HepG2 (cell line): ENCODE results near the gene RB1. TPM values are rescaled to one million over a fixed set of nuclear protein-coding genes. Genes with fewer than 3 reads are reported as not detected.

Experiments
- CEBPB ChIP-seq: IDR thresholded peaks from 2 replicates; pipeline ENCODE4 v1.6.1; 2011; ENCODE audit warnings: low read depth, low read length, improper control_type of control experiment, borderline replicate concordance
- KLF11 ChIP-seq: IDR thresholded peaks from 2 replicates; pipeline ENCODE4 v1.6.1; 2016; ENCODE audit warnings: missing compliant biosample characterization
- MBD4 ChIP-seq: IDR thresholded peaks from 2 replicates; pipeline ENCODE4 v1.6.1; 2012; ENCODE audit warnings: low read length, inconsistent platforms, borderline replicate concordance
- NR2F1 ChIP-seq, 2 experiments: fragments of 450-650 bp in 1 of 2; formaldehyde crosslinking in 1 of 2; IDR thresholded peaks; 2 replicates each; pipeline versions ENCODE4 v1.5.0 to v1.6.1; 2016 to 2020; ENCODE audit warnings: mild to moderate bottlenecking in 1 of 2, missing compliant biosample characterization in 1 of 2, missing genetic modification reagents in 1 of 2, moderate library complexity in 1 of 2
- RAD21 ChIP-seq: fragments of 450-650 bp; formaldehyde crosslinking; IDR thresholded peaks from 2 replicates; pipeline ENCODE4 v1.5.0; 2020; ENCODE audit warnings: mild to moderate bottlenecking
- SP2 ChIP-seq: sonication (generic); formaldehyde crosslinking; IDR thresholded peaks from 2 replicates; pipeline ENCODE4 v1.5.1; 2020; ENCODE audit warnings: mild to moderate bottlenecking, missing genetic modification reagents
- TEF ChIP-seq: sonication (generic); formaldehyde crosslinking; IDR thresholded peaks from 2 replicates; pipeline ENCODE4 v1.5.0; 2020; ENCODE audit warnings: missing genetic modification reagents
- ZFP1 ChIP-seq: IDR thresholded peaks from 2 replicates; pipeline ENCODE4 v1.6.1; 2016
- ZNF20 ChIP-seq: sonication (generic); formaldehyde crosslinking; IDR thresholded peaks from 2 replicates; pipeline ENCODE4 v1.4.0; 2020; ENCODE audit warnings: mild to moderate bottlenecking, moderate library complexity, missing genetic modification reagents
- ZNF460 ChIP-seq: sonication (generic); formaldehyde crosslinking; IDR thresholded peaks from 2 replicates; pipeline ENCODE4 v1.5.1; 2020; ENCODE audit warnings: missing genetic modification reagents, mild to moderate bottlenecking, borderline replicate concordance
- ZNF556 ChIP-seq: sonication (generic); formaldehyde crosslinking; IDR thresholded peaks from 2 replicates; pipeline ENCODE4 v1.4.0; 2020; ENCODE audit warnings: mild to moderate bottlenecking, missing genetic modification reagents, borderline replicate concordance
- polyA plus RNA-seq, 8 experiments: library from polyadenylated mRNA; depleted of rRNA in 3 of 8; stranded (reverse) in 7 of 8; unstranded in 1 of 8; fragments of >200 nt; fragmentation: Illumina TruSeq in 4 of 8; extraction: Trizol in 4 of 8; gene quantifications; 2 replicates each; pipeline versions ENCODE4 v1.2.1 to v1.2.3, GENCODE V29; 2011 to 2016; ENCODE audit warnings: low read depth in 4 of 8, missing spikeins in 1 of 8, mixed read lengths in 1 of 8; ENCODE audit not compliant: insufficient read depth in 1 of 8
- total RNA-seq, 5 experiments: library from RNA; depleted of rRNA; stranded (reverse); fragments of >200 nt; fragmentation: Illumina TruSeq; extraction: Trizol; gene quantifications; 2 replicates each; pipeline ENCODE4 v1.2.3, GENCODE V29; 2016; ENCODE audit warnings: low read depth in 1 of 5
- TF ChIP-seq, protein P1 (sequence below): sonication (generic); formaldehyde crosslinking; IDR thresholded peaks from 2 replicates; pipeline ENCODE4 v1.8.0; 2022; ENCODE audit warnings: missing genetic modification reagents, mild to moderate bottlenecking, inconsistent platforms, borderline replicate concordance
- TF ChIP-seq, protein P2 (sequence below): sonication (generic); formaldehyde crosslinking; IDR thresholded peaks from 2 replicates; pipeline ENCODE4 v1.8.1; 2023; ENCODE audit warnings: missing genetic modification reagents, inconsistent platforms, borderline replicate concordance
- TF ChIP-seq, protein P3 (sequence below), 2 experiments: fragments of 450-650 bp in 1 of 2; sonication (generic) in 1 of 2; formaldehyde crosslinking in 1 of 2; IDR thresholded peaks; 2 replicates each; pipeline versions ENCODE4 v1.6.1 to v1.8.0; 2016 to 2022; ENCODE audit warnings: antibody characterized with exemption in 1 of 2, mild to moderate bottlenecking in 1 of 2, missing genetic modification reagents in 1 of 2

The RB1 gene
- total and polyA plus RNA-seq, 2 of the 13 experiments (the other 11 are each of a cell fraction or from before 2014, with no cell fraction given), result 15.6 to 23.7 TPM

DNA sequence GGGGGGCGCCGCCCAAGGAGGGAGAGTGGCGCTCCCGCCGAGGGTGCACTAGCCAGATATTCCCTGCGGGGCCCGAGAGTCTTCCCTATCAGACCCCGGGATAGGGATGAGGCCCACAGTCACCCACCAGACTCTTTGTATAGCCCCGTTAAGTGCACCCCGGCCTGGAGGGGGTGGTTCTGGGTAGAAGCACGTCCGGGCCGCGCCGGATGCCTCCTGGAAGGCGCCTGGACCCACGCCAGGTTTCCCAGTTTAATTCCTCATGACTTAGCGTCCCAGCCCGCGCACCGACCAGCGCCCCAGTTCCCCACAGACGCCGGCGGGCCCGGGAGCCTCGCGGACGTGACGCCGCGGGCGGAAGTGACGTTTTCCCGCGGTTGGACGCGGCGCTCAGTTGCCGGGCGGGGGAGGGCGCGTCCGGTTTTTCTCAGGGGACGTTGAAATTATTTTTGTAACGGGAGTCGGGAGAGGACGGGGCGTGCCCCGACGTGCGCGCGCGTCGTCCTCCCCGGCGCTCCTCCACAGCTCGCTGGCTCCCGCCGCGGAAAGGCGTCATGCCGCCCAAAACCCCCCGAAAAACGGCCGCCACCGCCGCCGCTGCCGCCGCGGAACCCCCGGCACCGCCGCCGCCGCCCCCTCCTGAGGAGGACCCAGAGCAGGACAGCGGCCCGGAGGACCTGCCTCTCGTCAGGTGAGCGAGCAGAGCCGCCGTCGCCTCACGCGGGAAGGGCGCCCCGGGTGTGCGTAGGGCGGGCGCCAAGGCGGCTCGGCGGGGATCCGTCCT is at the start of gene RB1 (continued):
- no peak for TF ChIP-seq ZFP1 (CRISPR knock-in tag)
- TF ChIP-seq, protein P1, sequence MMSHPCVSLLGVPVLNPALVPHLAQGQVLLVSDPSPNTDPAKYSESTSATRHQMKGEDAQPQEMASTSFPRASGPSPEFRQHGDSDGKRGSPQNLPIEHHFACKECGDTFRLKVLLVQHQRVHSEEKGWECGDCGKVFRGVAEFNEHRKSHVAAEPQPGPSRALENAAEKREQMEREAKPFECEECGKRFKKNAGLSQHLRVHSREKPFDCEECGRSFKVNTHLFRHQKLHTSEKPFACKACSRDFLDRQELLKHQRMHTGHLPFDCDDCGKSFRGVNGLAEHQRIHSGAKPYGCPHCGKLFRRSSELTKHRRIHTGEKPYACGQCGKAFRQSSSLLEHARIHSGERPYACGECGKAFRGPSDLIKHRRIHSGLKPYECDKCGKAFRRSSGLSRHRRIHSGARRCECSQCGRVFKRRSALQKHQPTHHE (CRISPR knock-in tag), result no peak
- TF ChIP-seq CEBPB, result no peak
- peak; percentile 42; the same call in 1 of the 2 replicates for TF ChIP-seq ZNF556
- TF ChIP-seq SP2 (CRISPR knock-in tag), result peak; percentile 55; the same call in 1 of the 2 replicates
- TF ChIP-seq, protein P2, sequence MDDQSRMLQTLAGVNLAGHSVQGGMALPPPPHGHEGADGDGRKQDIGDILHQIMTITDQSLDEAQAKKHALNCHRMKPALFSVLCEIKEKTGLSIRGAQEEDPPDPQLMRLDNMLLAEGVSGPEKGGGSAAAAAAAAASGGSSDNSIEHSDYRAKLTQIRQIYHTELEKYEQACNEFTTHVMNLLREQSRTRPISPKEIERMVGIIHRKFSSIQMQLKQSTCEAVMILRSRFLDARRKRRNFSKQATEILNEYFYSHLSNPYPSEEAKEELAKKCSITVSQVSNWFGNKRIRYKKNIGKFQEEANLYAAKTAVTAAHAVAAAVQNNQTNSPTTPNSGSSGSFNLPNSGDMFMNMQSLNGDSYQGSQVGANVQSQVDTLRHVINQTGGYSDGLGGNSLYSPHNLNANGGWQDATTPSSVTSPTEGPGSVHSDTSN (CRISPR knock-in tag), result no peak
- no peak for TF ChIP-seq TEF (CRISPR knock-in tag)
- TF ChIP-seq MBD4, result no peak
- TF ChIP-seq NR2F1 (CRISPR knock-in tag; IDR thresholded peaks at IDR 0.05), result no peak
- no peak for TF ChIP-seq ZNF460 (CRISPR knock-in tag)
- TF ChIP-seq, protein P3, sequence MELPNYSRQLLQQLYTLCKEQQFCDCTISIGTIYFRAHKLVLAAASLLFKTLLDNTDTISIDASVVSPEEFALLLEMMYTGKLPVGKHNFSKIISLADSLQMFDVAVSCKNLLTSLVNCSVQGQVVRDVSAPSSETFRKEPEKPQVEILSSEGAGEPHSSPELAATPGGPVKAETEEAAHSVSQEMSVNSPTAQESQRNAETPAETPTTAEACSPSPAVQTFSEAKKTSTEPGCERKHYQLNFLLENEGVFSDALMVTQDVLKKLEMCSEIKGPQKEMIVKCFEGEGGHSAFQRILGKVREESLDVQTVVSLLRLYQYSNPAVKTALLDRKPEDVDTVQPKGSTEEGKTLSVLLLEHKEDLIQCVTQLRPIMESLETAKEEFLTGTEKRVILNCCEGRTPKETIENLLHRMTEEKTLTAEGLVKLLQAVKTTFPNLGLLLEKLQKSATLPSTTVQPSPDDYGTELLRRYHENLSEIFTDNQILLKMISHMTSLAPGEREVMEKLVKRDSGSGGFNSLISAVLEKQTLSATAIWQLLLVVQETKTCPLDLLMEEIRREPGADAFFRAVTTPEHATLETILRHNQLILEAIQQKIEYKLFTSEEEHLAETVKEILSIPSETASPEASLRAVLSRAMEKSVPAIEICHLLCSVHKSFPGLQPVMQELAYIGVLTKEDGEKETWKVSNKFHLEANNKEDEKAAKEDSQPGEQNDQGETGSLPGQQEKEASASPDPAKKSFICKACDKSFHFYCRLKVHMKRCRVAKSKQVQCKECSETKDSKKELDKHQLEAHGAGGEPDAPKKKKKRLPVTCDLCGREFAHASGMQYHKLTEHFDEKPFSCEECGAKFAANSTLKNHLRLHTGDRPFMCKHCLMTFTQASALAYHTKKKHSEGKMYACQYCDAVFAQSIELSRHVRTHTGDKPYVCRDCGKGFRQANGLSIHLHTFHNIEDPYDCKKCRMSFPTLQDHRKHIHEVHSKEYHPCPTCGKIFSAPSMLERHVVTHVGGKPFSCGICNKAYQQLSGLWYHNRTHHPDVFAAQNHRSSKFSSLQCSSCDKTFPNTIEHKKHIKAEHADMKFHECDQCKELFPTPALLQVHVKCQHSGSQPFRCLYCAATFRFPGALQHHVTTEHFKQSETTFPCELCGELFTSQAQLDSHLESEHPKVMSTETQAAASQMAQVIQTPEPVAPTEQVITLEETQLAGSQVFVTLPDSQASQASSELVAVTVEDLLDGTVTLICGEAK (IDR thresholded peaks at IDR 0.05), result peak; percentile 27; the same call in 1 of the 2 replicates
- TF ChIP-seq, protein P3 (CRISPR knock-in tag; IDR thresholded peaks at IDR 0.05), result no peak
- TF ChIP-seq RAD21 (CRISPR knock-in tag), result peak; percentile 13
- no peak for TF ChIP-seq ZNF20 (CRISPR knock-in tag)
- no peak for TF ChIP-seq KLF11
